SKM-1 treated with dmso at 0.1 percent for 144 hours (cell line): ENCODE results near the gene JMJD7.
"Not testable (repeated sequence)": the region's sequence is repeated elsewhere in the genome, so short reads cannot be mapped to it uniquely, and the experiment has no call there.

ENCODE experiments used
- DNase-seq: peaks from one replicate; lab custom pipeline; 2025; ENCODE audit not compliant: unreplicated experiment; lab: John Stamatoyannopoulos, UW

The JMJD7 gene

GRCh38 chr15:41821831-41822230 is 6.1 kb upstream of the JMJD7 start:
- no peak for DNase-seq

- DNase-seq, result no peak
Measured at GRCh38 chr15:41822471-41822870, 5.4 kb upstream of the JMJD7 start.

DNA sequence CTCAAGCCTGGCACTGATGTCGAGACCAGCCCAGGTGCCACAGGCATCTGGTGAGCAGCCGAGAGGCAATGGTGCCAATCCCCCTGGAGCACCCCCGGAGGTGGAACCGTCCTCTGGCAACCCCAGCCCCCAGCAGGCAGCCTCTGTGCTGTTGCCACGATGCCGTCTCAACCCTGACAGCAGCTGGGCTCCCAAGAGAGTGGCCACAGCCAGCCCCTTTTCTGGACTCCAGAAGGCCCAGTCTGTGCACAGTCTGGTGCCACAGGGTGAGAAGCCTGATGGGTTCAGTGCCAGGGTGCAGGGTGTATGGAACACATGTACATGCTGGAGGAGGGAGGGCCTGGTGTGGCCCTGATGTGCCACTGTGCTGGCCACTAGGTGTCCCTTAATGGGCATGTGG is 4.9 kb upstream of the JMJD7 start:
- DNase-seq, result no peak

GRCh38 chr15:41823502-41823901 is 4.4 kb upstream of the JMJD7 start:
- no peak for DNase-seq

- DNase-seq, result no peak
Measured at GRCh38 chr15:41824062-41824745, 3.7 kb upstream of the JMJD7 start.

DNA sequence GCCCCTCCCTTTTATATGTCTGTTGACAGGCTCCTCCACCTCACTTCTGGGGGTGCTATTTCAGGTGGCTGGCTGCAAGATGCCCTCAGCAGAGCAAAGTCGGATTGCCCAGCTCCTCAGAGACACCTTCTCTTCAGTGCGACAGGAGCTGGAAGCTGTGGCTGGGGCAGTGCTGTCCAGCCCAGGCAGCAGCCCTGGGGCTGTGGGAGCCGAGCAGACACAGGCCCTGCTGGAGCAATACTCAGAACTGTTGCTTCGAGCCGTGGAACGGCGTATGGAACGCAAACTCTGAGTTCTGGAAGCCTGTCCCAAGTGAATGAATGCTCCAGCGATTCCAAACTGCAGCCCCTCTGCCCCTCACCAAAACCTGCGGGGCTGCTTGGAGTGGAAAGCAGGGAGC is 2.7 kb upstream of the JMJD7 start:
- DNase-seq, result no peak

DNA sequence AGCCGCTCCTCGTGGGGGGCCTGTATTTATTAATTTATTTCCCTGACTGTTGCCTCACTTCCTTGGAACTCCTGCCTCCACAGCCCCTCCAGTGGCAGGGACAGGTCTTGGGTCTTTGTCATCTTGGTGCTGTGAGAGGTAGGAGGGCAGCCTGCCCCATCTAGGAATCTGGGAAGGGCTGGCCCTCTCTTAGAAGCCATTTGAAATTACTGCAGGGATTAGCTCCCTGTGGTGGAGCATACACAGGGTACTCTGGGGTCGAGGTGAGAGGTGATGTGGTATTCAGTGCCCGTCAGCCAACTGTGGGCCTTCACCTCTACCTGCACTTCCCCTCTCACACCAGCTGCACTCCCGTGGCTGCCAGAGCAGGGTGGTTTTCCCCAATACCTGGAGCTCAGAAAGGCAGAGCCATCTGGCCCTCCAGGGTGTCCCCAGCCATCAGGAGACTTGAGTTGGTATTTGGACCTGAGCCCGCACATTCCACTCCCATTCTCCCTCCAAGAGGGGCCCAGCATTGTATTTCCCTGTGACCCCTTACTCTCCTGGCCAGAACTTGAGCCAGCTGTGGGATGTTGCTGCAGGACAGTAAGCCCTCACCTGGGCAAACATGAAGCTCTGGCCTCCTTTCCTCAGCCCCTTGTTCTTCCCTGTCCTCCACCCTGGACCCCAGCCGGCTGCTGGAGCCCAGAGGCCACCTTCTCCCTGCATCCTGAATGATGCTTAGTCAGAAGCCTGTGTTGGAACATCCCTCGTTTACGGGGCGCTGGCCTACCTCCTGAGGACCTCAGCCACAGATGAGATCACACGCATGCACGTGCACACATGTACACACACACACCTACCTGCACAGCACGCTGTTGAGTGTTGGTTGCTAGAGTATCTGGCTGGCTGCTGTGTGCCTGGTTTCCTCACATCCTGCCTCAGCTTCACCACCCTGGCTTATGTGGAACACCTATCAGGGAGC is 2.0 kb upstream of the JMJD7 start:
- DNase-seq, result no peak

GRCh38 chr15:41827290-41827879 is 507 bp upstream of the JMJD7 start:
- no peak for DNase-seq

GRCh38 chr15:41828807-41829141 is 882 bp downstream of the JMJD7 start:
- no peak for DNase-seq

DNA sequence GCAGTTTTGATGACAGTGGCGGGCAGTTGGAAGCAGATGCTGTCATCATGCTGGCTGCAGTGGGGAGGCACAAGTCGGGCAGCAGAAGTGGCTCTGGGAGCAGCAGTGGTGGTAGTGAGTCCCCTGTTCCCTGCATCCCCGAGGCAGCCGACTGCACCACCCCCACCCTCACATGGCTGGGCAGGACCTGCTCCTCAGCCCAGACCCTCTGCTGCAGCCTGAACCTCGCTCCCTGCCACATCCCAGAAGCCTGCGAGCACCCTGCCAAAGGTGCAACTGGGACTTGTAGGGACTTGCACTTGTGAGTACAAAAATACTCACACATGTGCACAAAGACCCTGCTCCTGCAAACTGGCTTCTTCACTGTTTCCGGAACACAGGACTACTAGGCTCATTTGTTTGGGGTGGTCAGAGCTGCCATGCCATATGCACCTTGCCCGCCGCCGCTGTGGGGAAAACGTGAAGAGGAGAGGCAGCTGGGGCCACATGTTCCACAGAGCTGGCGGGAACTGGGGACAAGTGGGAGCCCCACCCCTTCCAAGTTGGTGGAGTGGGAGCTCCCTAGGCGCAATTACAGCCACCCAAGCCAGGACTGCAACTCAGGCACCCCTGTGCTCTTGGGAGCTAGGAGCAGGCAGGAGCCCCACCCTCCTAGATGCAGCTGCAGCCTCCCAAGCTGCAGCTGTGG is 2.2 kb downstream of the JMJD7 start:
- DNase-seq, result no peak

GRCh38 chr15:41831291-41831690 is 3.4 kb downstream of the JMJD7 start:
- not testable (repeated sequence) for DNase-seq

DNA sequence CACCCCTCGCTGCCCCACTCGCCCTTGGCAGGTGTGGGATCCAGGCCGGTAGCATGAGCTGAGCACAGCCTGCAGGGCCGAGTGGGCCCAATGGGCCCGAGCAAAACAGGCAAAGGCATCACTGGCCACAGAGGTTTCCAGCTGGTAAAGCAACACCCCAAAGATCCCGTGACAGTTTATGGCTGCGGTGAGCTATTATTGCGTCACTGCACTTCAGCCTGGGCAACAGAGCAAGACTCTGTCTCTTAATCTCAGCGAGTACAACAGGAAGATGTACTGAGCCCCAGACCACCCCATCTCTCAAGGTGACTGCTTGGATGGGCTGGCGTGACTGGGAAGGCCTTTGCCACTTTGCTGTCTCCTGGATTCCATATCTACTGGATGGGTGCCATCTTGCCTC is 4.3 kb downstream of the JMJD7 start:
- DNase-seq, result no peak

DNA sequence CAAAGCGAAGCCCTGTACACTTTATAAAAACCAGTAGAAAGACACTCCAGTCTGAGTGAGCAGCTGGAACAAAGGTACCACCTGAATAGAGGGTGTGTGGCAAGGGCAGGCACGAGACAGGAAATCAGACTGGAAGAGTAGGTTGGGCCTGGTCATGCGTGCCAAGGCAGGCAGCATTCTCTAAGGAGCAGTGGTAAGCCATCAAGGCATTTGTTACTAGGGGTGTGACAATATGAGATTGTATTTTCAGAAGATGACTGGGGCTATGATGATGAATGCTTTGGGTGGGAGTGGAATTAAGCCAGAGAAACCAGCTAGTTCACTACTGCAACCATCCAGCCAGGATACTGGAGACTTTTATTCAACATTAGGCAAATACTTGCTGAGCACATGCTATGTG is 5.0 kb downstream of the JMJD7 start:
- no peak for DNase-seq

DNA sequence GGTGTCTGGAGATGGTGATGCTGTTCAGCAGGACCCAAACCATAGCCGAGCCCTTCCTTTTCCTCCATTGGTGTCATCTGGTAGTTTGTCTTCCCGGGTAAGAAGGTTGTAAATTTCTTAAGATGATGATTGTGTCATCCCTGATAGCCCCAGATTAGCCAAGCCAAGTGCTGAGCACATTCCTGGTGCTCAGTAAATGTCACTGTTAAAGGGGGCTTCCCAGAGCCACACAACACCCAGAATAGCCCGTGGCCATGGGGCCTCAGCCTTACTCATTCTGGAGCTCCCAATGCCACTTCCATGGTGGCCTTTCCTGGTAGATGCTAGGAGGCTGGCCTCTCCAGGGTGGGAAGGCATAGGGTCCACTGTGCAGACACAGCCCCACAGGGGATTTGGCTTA is 6.2 kb downstream of the JMJD7 start:
- no peak for DNase-seq

- DNase-seq, result no peak
Measured at GRCh38 chr15:41836073-41836472, 8.2 kb downstream of the JMJD7 start.

GRCh38 chr15:41836713-41837454 is 9.0 kb downstream of the JMJD7 start:
- no peak for DNase-seq

- DNase-seq, result no peak
Measured at GRCh38 chr15:41838400-41838897, 10.6 kb downstream of the JMJD7 start, which contains the start of gene PLA2G4B. Gene PLA2G4B (plus strand): TSS chr15:41838847. CDS start chr15:41838914, 67 bp downstream.

DNA sequence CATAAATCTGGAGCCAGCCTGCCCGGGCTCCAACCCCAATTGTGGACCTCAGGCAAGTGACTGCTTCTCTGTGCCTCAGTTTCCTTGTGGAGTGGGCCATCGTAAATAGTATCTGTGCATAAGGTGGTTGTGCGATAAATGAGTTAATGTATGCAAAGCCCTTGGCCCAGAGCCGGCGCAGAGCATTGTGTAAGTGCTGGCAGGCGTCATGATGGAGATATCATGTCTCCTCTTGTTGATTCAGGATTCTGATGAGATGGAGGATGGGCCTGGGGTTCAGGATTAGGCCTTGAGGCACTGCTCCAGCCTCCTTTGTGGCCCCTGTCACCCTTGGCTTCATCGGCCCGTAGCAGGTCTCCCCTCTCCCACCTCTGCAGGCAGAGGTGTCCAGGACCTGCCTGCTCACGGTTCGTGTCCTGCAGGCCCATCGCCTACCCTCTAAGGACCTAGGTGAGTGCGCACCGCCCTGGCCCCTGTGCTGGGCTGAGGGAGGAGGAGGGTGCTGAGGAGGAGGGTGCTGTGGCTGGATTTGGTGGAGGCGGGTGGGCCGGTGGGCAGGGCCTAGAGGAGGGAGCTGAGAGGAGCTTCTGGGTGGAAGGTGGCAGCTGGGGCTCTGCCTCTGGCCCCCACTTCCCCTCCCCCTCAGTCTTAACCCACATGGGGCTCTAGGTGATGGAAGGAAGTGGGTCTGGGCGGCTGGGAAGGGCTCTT is 12.0 kb downstream of the JMJD7 start:
- no peak for DNase-seq

GRCh38 chr15:41840673-41841072 is 12.8 kb downstream of the JMJD7 start:
- DNase-seq, result no peak

- DNase-seq, result no peak
Measured at GRCh38 chr15:41841131-41841530, 13.2 kb downstream of the JMJD7 start.
